Measurements from ENCODE around the gene KSR2. TPM values are rescaled to one million over a fixed set of nuclear protein-coding genes. Genes with fewer than 3 reads are reported as not detected.

Gene KSR2
- total RNA-seq, 1 experiment from 2014 or later, result not detected

DNA sequence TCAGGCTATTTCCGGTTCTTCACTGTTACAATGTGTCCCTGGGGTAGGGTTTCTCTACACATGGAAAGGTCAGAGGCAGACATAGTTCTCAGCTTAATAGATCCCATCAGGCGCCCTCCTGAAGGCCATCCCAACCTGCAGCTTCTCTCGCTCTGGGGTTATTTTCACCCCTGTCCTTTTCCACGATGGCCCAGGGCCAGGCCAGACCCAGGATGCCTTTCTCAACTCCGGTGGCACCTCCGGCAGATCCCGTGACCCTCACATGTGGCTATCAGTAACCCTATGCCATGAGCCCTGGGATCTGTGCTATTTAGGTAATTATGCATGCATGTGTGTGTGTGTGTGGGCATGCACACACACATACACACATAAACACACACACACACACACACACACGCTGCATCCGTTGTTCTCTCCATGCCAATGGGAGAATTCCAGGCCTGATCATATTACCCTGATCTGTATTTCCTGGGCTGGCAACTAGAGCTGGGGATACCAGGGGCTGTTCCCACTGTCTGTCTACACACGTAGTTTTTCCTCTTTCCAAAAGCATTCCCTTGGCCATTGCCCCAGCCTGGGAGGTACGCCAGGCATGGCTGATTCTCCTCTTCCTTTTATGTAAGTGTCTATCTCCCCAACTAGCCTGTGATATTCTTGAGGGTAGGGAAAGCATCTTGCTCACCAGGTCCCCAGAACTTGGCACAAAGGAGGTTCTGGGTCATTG is 556.2 kb downstream of the KSR2 start:
- intact Hi-C loops (cut with micrococcal nuclease; ENCODE audit: unreplicated experiment), result no loop called here
- no peak for DNase-seq (ENCODE audit: low spot score)
- Histone ChIP-seq H3K4me1 (ENCODE audit: insufficient read depth, low read length, poor library complexity, severe bottlenecking) (peaks cover 11% of the 10 kb centered on the region), H3K27ac (ENCODE audit: low read depth, low read length, poor library complexity, severe bottlenecking) (no peak overlapping the region), H3K27me3 (replicated peaks; ENCODE audit: insufficient read depth, low read depth, low read length, poor library complexity) (no peaks in the 10 kb centered on the region), H3K36me3 (ENCODE audit: insufficient read depth, low read length, poor library complexity, severe bottlenecking) (no peaks in the 10 kb centered on the region), H3K4me3 (ENCODE audit: low read depth, low read length, poor library complexity, severe bottlenecking) (no peak overlapping the region), H3K9me3 (ENCODE audit: low read depth, low read length, poor library complexity, severe bottlenecking) (no peaks in the 10 kb centered on the region)
- POLR2A ChIA-PET (ENCODE audit: low non-redundant PET), result no interaction called here
- CTCF ChIA-PET, result no interaction called here
- TF ChIP-seq EZH2 (IDR thresholded peaks at IDR 0.05; ENCODE audit: borderline replicate concordance, low read depth, low read length, poor library complexity, severe bottlenecking) (no peak), CTCF (conservative IDR thresholded peaks at IDR 0.05; ENCODE audit: low read depth, low read length) (no peak)
- BruUV-seq (replicated peaks), result no TSS peak

DNA sequence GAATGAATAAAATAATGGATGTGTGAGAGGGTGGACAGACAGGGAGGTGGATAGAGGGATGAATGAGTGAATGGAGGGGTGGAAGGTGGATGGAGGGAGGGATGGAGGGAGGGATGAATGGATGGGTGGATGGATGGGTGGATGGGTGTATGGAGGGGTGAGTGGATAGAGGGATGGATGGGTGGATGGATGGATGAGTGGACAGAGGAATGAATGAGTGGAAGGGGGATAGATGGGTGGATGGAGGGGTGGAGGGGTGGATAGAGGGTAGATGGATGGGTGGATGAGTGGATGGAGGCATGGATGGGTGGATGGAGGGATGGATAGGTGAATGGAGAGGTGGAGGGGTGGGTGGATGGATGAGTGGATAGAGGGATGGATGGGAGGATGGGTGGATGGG is 559.5 kb downstream of the KSR2 start:
- no peaks in the 10 kb centered on the region for H3K9me3 ChIP-seq (ENCODE audit: low read depth, low read length, poor library complexity, severe bottlenecking)
- ChIA-PET POLR2A (ENCODE audit: low non-redundant PET) (no interaction called here), CTCF (no interaction called here)
- intact Hi-C loops (cut with micrococcal nuclease; ENCODE audit: unreplicated experiment), result no loop called here
- H3K27me3 ChIP-seq (replicated peaks; ENCODE audit: insufficient read depth, low read depth, low read length, poor library complexity), result no peaks in the 10 kb centered on the region
- BruUV-seq (replicated peaks), result no TSS peak
- no peak for TF ChIP-seq CTCF (conservative IDR thresholded peaks at IDR 0.05; ENCODE audit: low read depth, low read length)
- TF ChIP-seq EZH2 (IDR thresholded peaks at IDR 0.05; ENCODE audit: borderline replicate concordance, low read depth, low read length, poor library complexity, severe bottlenecking), result no peak
- peaks cover 11% of the 10 kb centered on the region for H3K4me1 ChIP-seq (ENCODE audit: insufficient read depth, low read length, poor library complexity, severe bottlenecking)
- DNase-seq (ENCODE audit: low spot score), result no peak
- H3K27ac ChIP-seq (ENCODE audit: low read depth, low read length, poor library complexity, severe bottlenecking), result no peak overlapping the region
- H3K36me3 ChIP-seq (ENCODE audit: insufficient read depth, low read length, poor library complexity, severe bottlenecking), result no peaks in the 10 kb centered on the region
- H3K4me3 ChIP-seq (ENCODE audit: low read depth, low read length, poor library complexity, severe bottlenecking), result no peak overlapping the region

DNA sequence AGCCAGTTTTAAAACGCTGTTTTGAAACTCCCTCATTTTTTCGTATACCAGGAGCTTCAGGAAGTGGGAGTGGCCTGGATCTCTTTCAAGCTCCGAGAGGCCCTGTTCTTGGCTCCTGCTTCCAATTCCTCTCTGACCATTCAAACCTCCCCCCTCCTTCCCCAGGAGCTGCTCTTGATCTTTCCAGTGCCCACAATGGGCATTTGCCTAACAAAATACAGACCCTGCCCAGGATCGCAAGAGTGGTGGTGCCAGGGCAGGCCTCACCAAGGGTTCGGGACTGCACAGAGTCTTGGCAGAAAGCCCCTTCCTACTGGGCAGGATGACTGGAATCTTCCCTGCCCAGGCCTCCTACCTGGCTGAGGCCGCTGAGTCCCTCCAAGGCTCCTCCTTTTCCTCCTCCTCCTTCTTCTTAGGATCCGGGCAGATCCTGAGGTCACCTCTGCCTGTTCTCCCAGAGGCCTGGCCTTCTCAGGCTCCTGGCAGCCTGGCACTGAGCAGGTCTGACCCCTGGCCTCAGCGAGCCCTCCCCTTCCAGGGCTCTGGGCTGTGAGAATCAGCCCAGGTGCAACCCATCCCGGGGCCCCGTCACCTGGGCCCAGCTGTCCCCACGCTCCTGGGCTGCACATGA is 560.5 kb downstream of the KSR2 start:
- intact Hi-C loops (cut with micrococcal nuclease; ENCODE audit: unreplicated experiment), result no loop called here
- Histone ChIP-seq H3K4me3 (ENCODE audit: low read depth, low read length, poor library complexity, severe bottlenecking) (no peak overlapping the region), H3K36me3 (ENCODE audit: insufficient read depth, low read length, poor library complexity, severe bottlenecking) (no peaks in the 10 kb centered on the region), H3K9me3 (ENCODE audit: low read depth, low read length, poor library complexity, severe bottlenecking) (no peaks in the 10 kb centered on the region), H3K27ac (ENCODE audit: low read depth, low read length, poor library complexity, severe bottlenecking) (no peak overlapping the region), H3K27me3 (replicated peaks; ENCODE audit: insufficient read depth, low read depth, low read length, poor library complexity) (no peaks in the 10 kb centered on the region), H3K4me1 (ENCODE audit: insufficient read depth, low read length, poor library complexity, severe bottlenecking) (peaks cover 11% of the 10 kb centered on the region)
- DNase-seq (ENCODE audit: low spot score), result peak; percentile 54
- no peak for TF ChIP-seq CTCF (conservative IDR thresholded peaks at IDR 0.05; ENCODE audit: low read depth, low read length)
- no peak for TF ChIP-seq EZH2 (IDR thresholded peaks at IDR 0.05; ENCODE audit: borderline replicate concordance, low read depth, low read length, poor library complexity, severe bottlenecking)
- ChIA-PET CTCF (no interaction called here), POLR2A (ENCODE audit: low non-redundant PET) (no interaction called here)
- BruUV-seq (replicated peaks), result no TSS peak

Measured in A673 (cell line).